ENCODE data around the gene OVCH1. TPM values are rescaled to one million over a fixed set of nuclear protein-coding genes. Genes with fewer than 3 reads are reported as not detected.

OVCH1 gene
- polyA plus RNA-seq (2012; rRNA removed), result not detected in 2 replicates
- not detected in 2 replicates for polyA plus RNA-seq (2012; cell fraction: cytosol; rRNA removed)
- not detected in 2 replicates for polyA plus RNA-seq (2012; cell fraction: nucleus; rRNA removed)

GRCh38 chr12:29497588-29497987, at the start of gene OVCH1:
OVCH1 (minus strand) TSS chr12:29497686; CDS start chr12:29497686, 0 bp downstream.
- H3K4me3 ChIP-seq (ENCODE audit: low read depth in 2 of 2, low read length in 1 of 2), result no peak within 1 kb of the TSS
- H2AFZ ChIP-seq (ENCODE audit: low read depth), result no peak within 1 kb of the TSS
- H3K4me1 ChIP-seq (ENCODE audit: control insufficient read depth in 1 of 2, insufficient read depth in 2 of 2, low read depth in 1 of 2, low read length in 1 of 2), result no peaks in the 10 kb centered on the region; a peak in 1 of 4 replicates
- H3K4me2 ChIP-seq, result no peak within 1 kb of the TSS
- H3K36me3 ChIP-seq (replicated peaks in 1 of 2; ENCODE audit: control insufficient read depth in 1 of 2, insufficient read depth in 2 of 2, low read length in 1 of 2), result no peaks in the 10 kb centered on the region
- no peaks in the 10 kb centered on the region for H3F3A ChIP-seq (replicated peaks; ENCODE audit: insufficient read depth)
- H3K9me3 ChIP-seq, result no peaks in the 10 kb centered on the region; the same call in 1 of the 2 replicates
- no peak for DNase-seq
- H3K27ac ChIP-seq (ENCODE audit: low read depth in 2 of 2, low read length in 1 of 2), result no peak within 1 kb of the TSS
- POLR2A ChIA-PET, result no interaction called here
- peaks cover 3% of the 10 kb centered on the region; the same call in 1 of the 2 replicates for H3K27me3 ChIP-seq (ENCODE audit: insufficient read depth)
- H3K9me2 ChIP-seq, result no peaks in the 10 kb centered on the region
- H3K9ac ChIP-seq, result no peak within 1 kb of the TSS
- TF ChIP-seq YY1 (IDR thresholded peaks at IDR 0.05; ENCODE audit: low read depth) (no peak), POLR2AphosphoS5 (IDR thresholded peaks at IDR 0.05; ENCODE audit: low read depth, low read length) (no peak), EZH2phosphoT487 (IDR thresholded peaks at IDR 0.05; ENCODE audit: borderline replicate concordance, low read depth) (no peak), FOXJ3 (CRISPR knock-in tag; IDR thresholded peaks at IDR 0.05) (no peak), CHD2 (IDR thresholded peaks at IDR 0.05; ENCODE audit: low read length, partially characterized antibody) (no peak), JUND (IDR thresholded peaks at IDR 0.05) (no peak), TCF12 (IDR thresholded peaks at IDR 0.05) (no peak), RAD21 (IDR thresholded peaks at IDR 0.05; ENCODE audit: low read length) (no peak), RCOR1 (IDR thresholded peaks at IDR 0.05; ENCODE audit: low read length) (no peak), TAF1 (IDR thresholded peaks at IDR 0.05; ENCODE audit: borderline replicate concordance, low read depth, low read length) (no peak), USF2 (IDR thresholded peaks at IDR 0.05; ENCODE audit: borderline replicate concordance, low read depth, low read length) (no peak)
- TF ChIP-seq, protein P1, sequence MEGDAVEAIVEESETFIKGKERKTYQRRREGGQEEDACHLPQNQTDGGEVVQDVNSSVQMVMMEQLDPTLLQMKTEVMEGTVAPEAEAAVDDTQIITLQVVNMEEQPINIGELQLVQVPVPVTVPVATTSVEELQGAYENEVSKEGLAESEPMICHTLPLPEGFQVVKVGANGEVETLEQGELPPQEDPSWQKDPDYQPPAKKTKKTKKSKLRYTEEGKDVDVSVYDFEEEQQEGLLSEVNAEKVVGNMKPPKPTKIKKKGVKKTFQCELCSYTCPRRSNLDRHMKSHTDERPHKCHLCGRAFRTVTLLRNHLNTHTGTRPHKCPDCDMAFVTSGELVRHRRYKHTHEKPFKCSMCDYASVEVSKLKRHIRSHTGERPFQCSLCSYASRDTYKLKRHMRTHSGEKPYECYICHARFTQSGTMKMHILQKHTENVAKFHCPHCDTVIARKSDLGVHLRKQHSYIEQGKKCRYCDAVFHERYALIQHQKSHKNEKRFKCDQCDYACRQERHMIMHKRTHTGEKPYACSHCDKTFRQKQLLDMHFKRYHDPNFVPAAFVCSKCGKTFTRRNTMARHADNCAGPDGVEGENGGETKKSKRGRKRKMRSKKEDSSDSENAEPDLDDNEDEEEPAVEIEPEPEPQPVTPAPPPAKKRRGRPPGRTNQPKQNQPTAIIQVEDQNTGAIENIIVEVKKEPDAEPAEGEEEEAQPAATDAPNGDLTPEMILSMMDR (IDR thresholded peaks at IDR 0.05), result no peak
- TF ChIP-seq, protein P2, sequence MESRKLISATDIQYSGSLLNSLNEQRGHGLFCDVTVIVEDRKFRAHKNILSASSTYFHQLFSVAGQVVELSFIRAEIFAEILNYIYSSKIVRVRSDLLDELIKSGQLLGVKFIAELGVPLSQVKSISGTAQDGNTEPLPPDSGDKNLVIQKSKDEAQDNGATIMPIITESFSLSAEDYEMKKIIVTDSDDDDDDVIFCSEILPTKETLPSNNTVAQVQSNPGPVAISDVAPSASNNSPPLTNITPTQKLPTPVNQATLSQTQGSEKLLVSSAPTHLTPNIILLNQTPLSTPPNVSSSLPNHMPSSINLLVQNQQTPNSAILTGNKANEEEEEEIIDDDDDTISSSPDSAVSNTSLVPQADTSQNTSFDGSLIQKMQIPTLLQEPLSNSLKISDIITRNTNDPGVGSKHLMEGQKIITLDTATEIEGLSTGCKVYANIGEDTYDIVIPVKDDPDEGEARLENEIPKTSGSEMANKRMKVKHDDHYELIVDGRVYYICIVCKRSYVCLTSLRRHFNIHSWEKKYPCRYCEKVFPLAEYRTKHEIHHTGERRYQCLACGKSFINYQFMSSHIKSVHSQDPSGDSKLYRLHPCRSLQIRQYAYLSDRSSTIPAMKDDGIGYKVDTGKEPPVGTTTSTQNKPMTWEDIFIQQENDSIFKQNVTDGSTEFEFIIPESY (IDR thresholded peaks at IDR 0.05; ENCODE audit: borderline replicate concordance, low read depth), result no peak
- TF ChIP-seq, protein P3, sequence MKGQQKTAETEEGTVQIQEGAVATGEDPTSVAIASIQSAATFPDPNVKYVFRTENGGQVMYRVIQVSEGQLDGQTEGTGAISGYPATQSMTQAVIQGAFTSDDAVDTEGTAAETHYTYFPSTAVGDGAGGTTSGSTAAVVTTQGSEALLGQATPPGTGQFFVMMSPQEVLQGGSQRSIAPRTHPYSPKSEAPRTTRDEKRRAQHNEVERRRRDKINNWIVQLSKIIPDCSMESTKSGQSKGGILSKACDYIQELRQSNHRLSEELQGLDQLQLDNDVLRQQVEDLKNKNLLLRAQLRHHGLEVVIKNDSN (IDR thresholded peaks at IDR 0.05; ENCODE audit: borderline replicate concordance, low read depth), result no peak
- no peaks in the 10 kb centered on the region for H3K79me2 ChIP-seq (ENCODE audit: insufficient read depth)
- 68% methylated on average over 17 of the region's 18 CpGs for WGBS (ENCODE audit: low lambda C conversion rate)
- CTCF ChIA-PET, result no interaction called here
- no peaks in the 10 kb centered on the region for H4K20me1 ChIP-seq (ENCODE audit: insufficient read depth)

Data from SK-N-SH (cell line).